ENCODE data around the gene ANKRD6. TPM values are rescaled to one million over a fixed set of nuclear protein-coding genes. Genes with fewer than 3 reads are reported as not detected.
A peak's percentile ranks its signal among the peaks of the same experiment; 100 is the strongest.

ANKRD6 gene
- total and polyA plus RNA-seq, 2 donors (not counting 1 experiment from before 2014, with no cell fraction given): 3.8 to 10.5 TPM

DNA sequence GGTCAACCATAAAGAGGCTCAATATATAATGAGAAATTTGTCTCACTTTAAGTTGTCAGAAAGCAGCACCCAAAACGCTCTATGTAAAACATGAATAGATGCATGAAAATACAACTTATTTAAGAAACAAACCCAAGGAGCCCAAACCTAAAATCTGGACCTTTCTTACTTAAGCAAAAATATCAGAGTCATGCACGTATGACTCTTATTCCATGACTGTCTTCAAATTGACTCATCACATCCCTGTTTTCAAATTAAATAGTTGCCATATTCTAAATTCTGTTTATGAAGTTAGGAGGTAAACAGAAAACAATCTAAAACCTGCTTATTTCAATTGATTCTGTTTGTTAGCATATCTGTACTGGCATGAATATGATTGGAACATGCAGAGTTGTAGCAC is 42.1 kb downstream of the ANKRD6 start:
- no peak overlapping the region for H3K27ac Mint-ChIP-seq
- no peak overlapping the region for H3K4me3 ChIP-seq (ENCODE audit: control extremely low read depth in 1 of 5, extremely low read depth in 1 of 5, insufficient read depth in 1 of 5, low read depth in 2 of 5, low read length in 4 of 5)
- TF ChIP-seq, protein P1, sequence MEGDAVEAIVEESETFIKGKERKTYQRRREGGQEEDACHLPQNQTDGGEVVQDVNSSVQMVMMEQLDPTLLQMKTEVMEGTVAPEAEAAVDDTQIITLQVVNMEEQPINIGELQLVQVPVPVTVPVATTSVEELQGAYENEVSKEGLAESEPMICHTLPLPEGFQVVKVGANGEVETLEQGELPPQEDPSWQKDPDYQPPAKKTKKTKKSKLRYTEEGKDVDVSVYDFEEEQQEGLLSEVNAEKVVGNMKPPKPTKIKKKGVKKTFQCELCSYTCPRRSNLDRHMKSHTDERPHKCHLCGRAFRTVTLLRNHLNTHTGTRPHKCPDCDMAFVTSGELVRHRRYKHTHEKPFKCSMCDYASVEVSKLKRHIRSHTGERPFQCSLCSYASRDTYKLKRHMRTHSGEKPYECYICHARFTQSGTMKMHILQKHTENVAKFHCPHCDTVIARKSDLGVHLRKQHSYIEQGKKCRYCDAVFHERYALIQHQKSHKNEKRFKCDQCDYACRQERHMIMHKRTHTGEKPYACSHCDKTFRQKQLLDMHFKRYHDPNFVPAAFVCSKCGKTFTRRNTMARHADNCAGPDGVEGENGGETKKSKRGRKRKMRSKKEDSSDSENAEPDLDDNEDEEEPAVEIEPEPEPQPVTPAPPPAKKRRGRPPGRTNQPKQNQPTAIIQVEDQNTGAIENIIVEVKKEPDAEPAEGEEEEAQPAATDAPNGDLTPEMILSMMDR (IDR thresholded peaks at IDR 0.05): no peak
- no peak for TF ChIP-seq EZH2 (IDR thresholded peaks at IDR 0.05; ENCODE audit: borderline replicate concordance, insufficient read depth, low read depth, low read length, poor library complexity, severe bottlenecking)
- peak overlapping the region; percentile 8 for H2AFZ ChIP-seq (ENCODE audit: insufficient read depth, low read depth, low read length, poor library complexity, severe bottlenecking)
- no peaks in the 10 kb centered on the region for H3K79me2 ChIP-seq (ENCODE audit: control insufficient read depth, insufficient read depth, low read length)
- no peak for DNase-seq
- peaks cover 0 to 4% of the 10 kb centered on the region in 2 donors for H3K4me1 ChIP-seq (ENCODE audit: control insufficient read depth in 2 of 2, insufficient read depth in 2 of 2, low read length in 2 of 2)
- POLR2A ChIA-PET: no interaction called here
- H3K4me3 Mint-ChIP-seq: no peak overlapping the region
- H3K27ac ChIP-seq (ENCODE audit: low read length in 2 of 2): no peak overlapping the region
- H3K9ac ChIP-seq (ENCODE audit: low read length): no peak overlapping the region
- intact Hi-C loops (cut with micrococcal nuclease): no loop called here
- peaks cover 13% of the 10 kb centered on the region for H3K4me1 Mint-ChIP-seq
- no peaks in the 10 kb centered on the region for H3K36me3 ChIP-seq (replicated peaks in 1 of 2; ENCODE audit: control extremely low read depth in 1 of 2, control insufficient read depth in 1 of 2, extremely low read depth in 1 of 2, insufficient read depth in 2 of 2, low read length in 1 of 2)
- H3K27me3 Mint-ChIP-seq: no peaks in the 10 kb centered on the region
- H3K27me3 ChIP-seq (replicated peaks in 1 of 4; ENCODE audit: control extremely low read depth in 1 of 4, control insufficient read depth in 3 of 4, insufficient read depth in 4 of 4, low read length in 3 of 4): no peaks in the 10 kb centered on the region
- no peaks in the 10 kb centered on the region for H3K9me3 ChIP-seq (ENCODE audit: control extremely low read depth in 1 of 3, control insufficient read depth in 2 of 3, insufficient read depth in 1 of 3, low read length in 2 of 3)
- no peak overlapping the region for H3K4me2 ChIP-seq (replicated peaks; ENCODE audit: low read depth, low read length, poor library complexity, severe bottlenecking)
- no peaks in the 10 kb centered on the region for H3K9me3 Mint-ChIP-seq (ENCODE audit: insufficient read depth)
- no peak for ATAC-seq (ENCODE audit: low read depth)
- H4K20me1 ChIP-seq (ENCODE audit: control insufficient read depth, insufficient read depth, low read length, poor library complexity, severe bottlenecking): no peaks in the 10 kb centered on the region
- CTCF ChIA-PET: no interaction called here
- no CpG with 5 or more reads among the region's 2 CpGs for WGBS (ENCODE audit: insufficient coverage)

DNA sequence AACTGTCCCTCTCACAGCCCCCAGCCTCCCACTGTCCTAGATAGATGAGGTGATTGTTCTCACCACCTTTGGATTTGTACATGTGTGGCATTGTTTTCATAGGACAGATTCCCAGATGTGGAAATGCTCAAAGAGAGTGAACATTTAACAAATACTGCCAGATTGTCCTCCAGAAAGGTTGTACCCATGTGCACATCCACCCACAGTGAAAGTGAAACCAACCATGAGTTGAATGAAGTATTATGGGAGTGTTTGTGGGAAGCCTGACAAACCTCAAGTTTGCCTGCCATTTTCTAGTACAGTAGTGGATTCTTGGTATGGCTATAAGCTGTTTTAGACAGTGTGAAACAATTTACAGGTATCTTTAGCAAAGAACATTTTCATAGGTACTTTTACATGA is 42.7 kb downstream of the ANKRD6 start:
- Histone ChIP-seq H3K9me3 (ENCODE audit: control extremely low read depth in 1 of 3, control insufficient read depth in 2 of 3, insufficient read depth in 1 of 3, low read length in 2 of 3) (no peaks in the 10 kb centered on the region), H3K27ac (ENCODE audit: low read length in 2 of 2) (no peak overlapping the region), H3K9ac (ENCODE audit: low read length) (no peak overlapping the region), H3K4me3 (ENCODE audit: control extremely low read depth in 1 of 5, extremely low read depth in 1 of 5, insufficient read depth in 1 of 5, low read depth in 2 of 5, low read length in 4 of 5) (no peak overlapping the region), H3K4me1 (ENCODE audit: control insufficient read depth in 2 of 2, insufficient read depth in 2 of 2, low read length in 2 of 2) (peaks cover 0 to 4% of the 10 kb centered on the region in 2 donors), H3K27me3 (replicated peaks in 1 of 4; ENCODE audit: control extremely low read depth in 1 of 4, control insufficient read depth in 3 of 4, insufficient read depth in 4 of 4, low read length in 3 of 4) (no peaks in the 10 kb centered on the region), H2AFZ (ENCODE audit: insufficient read depth, low read depth, low read length, poor library complexity, severe bottlenecking) (no peak overlapping the region), H4K20me1 (ENCODE audit: control insufficient read depth, insufficient read depth, low read length, poor library complexity, severe bottlenecking) (no peaks in the 10 kb centered on the region), H3K36me3 (replicated peaks in 1 of 2; ENCODE audit: control extremely low read depth in 1 of 2, control insufficient read depth in 1 of 2, extremely low read depth in 1 of 2, insufficient read depth in 2 of 2, low read length in 1 of 2) (no peaks in the 10 kb centered on the region), H3K79me2 (ENCODE audit: control insufficient read depth, insufficient read depth, low read length) (no peaks in the 10 kb centered on the region), H3K4me2 (replicated peaks; ENCODE audit: low read depth, low read length, poor library complexity, severe bottlenecking) (no peak overlapping the region)
- ATAC-seq (ENCODE audit: low read depth) (no peak), DNase-seq (no peak)
- Mint-ChIP-seq H3K4me1 (peaks cover 13% of the 10 kb centered on the region), H3K27ac (no peak overlapping the region), H3K4me3 (no peak overlapping the region), H3K9me3 (ENCODE audit: insufficient read depth) (no peaks in the 10 kb centered on the region), H3K27me3 (no peaks in the 10 kb centered on the region)
- POLR2A ChIA-PET: no interaction called here
- intact Hi-C loops (cut with micrococcal nuclease): no loop called here
- TF ChIP-seq, protein P1 (IDR thresholded peaks at IDR 0.05): no peak
- CTCF ChIA-PET: no interaction called here

Measured in B cell (primary cell).